ENCODE data around the gene GCFC2. TPM values are rescaled to one million over a fixed set of nuclear protein-coding genes. Genes with fewer than 3 reads are reported as not detected.
"Not testable (repeated sequence)": the region's sequence is repeated elsewhere in the genome, so short reads cannot be mapped to it uniquely, and the experiment has no call there.

Gene GCFC2
- total RNA-seq, 1 donor from 2014 or later: 27.5 TPM

DNA sequence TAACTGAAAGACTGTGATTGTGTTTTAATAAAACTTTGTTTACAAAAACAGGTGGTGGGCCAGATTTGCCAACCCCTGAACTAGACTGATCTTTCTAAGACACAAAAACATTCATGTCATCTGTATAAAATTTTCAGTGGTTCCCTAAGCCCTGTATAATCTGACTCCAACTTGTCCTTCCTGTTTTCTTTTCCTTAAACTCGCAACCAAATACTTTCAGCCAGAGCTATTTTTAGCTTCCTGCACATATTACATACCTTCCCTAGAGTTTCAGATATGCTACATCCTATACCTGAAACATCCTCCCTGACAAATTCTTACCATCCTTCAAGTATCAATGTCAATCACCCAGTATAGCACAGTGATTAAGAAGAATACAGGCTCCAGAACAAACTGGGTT is 4.8 kb downstream of the GCFC2 start:
- CTCF ChIA-PET: interaction anchor here (1.2 kb wide), 1 partner anchor 78 kb away, joined by 3 read pairs; no protein-coding TSS in a partner anchor
- TF ChIP-seq, protein P1, sequence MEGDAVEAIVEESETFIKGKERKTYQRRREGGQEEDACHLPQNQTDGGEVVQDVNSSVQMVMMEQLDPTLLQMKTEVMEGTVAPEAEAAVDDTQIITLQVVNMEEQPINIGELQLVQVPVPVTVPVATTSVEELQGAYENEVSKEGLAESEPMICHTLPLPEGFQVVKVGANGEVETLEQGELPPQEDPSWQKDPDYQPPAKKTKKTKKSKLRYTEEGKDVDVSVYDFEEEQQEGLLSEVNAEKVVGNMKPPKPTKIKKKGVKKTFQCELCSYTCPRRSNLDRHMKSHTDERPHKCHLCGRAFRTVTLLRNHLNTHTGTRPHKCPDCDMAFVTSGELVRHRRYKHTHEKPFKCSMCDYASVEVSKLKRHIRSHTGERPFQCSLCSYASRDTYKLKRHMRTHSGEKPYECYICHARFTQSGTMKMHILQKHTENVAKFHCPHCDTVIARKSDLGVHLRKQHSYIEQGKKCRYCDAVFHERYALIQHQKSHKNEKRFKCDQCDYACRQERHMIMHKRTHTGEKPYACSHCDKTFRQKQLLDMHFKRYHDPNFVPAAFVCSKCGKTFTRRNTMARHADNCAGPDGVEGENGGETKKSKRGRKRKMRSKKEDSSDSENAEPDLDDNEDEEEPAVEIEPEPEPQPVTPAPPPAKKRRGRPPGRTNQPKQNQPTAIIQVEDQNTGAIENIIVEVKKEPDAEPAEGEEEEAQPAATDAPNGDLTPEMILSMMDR (IDR thresholded peaks at IDR 0.05): no peak
- POLR2A ChIA-PET: no interaction called here
- H3K27ac Mint-ChIP-seq: no peak overlapping the region
- H3K4me1 Mint-ChIP-seq: peaks cover 17% of the 10 kb centered on the region
- H3K27me3 Mint-ChIP-seq: no peaks in the 10 kb centered on the region
- no peaks in the 10 kb centered on the region for H3K9me3 Mint-ChIP-seq
- H3K4me3 Mint-ChIP-seq: no peak overlapping the region
- DNase-seq (no peak), ATAC-seq (ENCODE audit: low read depth) (no peak)
- H3K36me3 Mint-ChIP-seq (ENCODE audit: low read depth): peaks cover 47% of the 10 kb centered on the region
- intact Hi-C loops (cut with micrococcal nuclease): loop anchor here (5.0 kb wide), 1 partner anchor 749 kb away; the partner anchor contains the start of gene POLE4

DNA sequence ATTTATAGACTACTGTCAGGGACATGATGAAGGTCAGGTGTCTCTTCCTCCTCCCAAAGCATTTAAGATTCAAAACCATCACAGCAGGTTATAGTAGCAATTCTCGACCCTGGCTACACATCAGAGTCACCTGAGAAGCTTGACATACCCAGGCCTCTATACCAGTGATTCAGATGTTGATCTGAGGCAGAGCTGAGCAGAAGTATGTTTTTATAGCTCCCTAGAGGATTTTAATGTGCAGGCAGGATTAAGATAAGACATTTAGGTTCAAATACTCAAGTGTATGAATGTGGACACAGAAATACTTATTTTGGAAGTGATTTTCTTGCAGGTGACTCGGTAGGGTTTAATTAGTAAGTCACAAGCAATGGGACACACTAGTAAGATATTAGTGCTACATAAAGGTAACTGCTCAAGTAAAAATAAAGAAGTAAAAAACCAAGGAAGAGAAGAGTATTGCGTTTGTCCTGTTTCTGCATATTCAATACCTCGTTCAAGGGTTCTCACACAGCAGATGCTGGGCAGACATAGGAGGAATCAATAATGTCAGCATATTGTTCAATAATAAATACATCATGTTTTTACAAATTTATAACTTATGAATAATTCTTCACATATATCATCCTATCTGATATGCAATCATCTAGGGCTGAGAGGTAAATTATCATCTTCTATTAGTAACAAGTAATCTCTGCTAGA is 7.0 kb downstream of the GCFC2 start:
- Mint-ChIP-seq H3K27ac (no peak overlapping the region), H3K36me3 (ENCODE audit: low read depth) (peaks cover 60% of the 10 kb centered on the region), H3K27me3 (no peaks in the 10 kb centered on the region), H3K4me3 (no peak overlapping the region), H3K4me1 (peaks cover 4% of the 10 kb centered on the region), H3K9me3 (no peaks in the 10 kb centered on the region)
- ChIA-PET POLR2A (no interaction called here), CTCF (no interaction called here)
- TF ChIP-seq, protein P1 (IDR thresholded peaks at IDR 0.05): no peak
- intact Hi-C loops (cut with micrococcal nuclease): no loop called here
- ATAC-seq (ENCODE audit: low read depth) (no peak), DNase-seq (no peak)

DNA sequence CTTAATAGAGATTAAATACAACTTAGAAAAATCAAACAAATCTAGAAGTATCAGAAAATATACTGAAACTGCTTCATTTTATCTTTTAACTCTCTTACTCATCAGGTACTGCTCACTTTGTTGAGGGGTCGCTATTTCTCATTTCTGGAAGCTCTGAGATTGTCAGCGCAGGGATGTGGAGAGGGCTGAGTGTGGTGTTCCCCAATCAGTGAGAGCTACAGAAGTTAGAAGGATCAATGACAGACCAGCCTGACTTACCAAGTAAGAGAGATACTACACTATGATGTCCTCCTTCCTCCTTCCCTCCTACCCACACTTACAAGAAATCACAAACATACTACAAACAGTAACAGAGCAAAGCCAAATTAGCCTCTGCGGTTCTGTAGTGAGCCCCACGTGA is 8.1 kb downstream of the GCFC2 start:
- Mint-ChIP-seq H3K4me1 (no peaks in the 10 kb centered on the region), H3K36me3 (ENCODE audit: low read depth) (peaks cover 70% of the 10 kb centered on the region), H3K27me3 (no peaks in the 10 kb centered on the region), H3K9me3 (no peaks in the 10 kb centered on the region), H3K27ac (no peak overlapping the region), H3K4me3 (no peak overlapping the region)
- DNase-seq: no peak
- TF ChIP-seq, protein P1 (IDR thresholded peaks at IDR 0.05): no peak
- POLR2A ChIA-PET: no interaction called here
- CTCF ChIA-PET: interaction anchor here (1.2 kb wide), 1 partner anchor 75 kb away, joined by 3 read pairs; no protein-coding TSS in a partner anchor
- intact Hi-C loops (cut with micrococcal nuclease): no loop called here
- no peak for ATAC-seq (ENCODE audit: low read depth)

DNA sequence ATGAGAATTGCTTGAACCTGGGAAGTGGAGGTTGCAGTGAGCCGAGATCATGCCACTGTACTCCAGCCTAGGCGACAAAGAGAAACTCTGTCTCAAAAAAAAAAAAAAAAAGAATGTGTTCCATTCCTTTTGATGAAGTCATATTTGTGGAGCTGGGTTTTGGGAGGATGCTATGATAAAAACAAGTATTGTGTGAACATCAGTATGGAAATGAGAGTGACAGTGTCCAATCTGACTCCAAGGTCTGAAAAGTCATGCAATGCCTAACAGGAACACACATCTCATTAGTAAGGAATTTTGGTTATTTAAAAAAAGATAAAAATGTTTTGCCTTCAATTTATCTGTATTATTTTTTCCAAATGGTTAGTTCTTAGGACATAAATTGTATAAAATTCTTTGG is 11.8 kb downstream of the GCFC2 start:
- ATAC-seq (ENCODE audit: low read depth): no peak
- H3K4me3 Mint-ChIP-seq: no peak overlapping the region
- ChIA-PET POLR2A (no interaction called here), CTCF (no interaction called here)
- peaks cover 60% of the 10 kb centered on the region for H3K36me3 Mint-ChIP-seq (ENCODE audit: low read depth)
- H3K9me3 Mint-ChIP-seq: no peaks in the 10 kb centered on the region
- intact Hi-C loops (cut with micrococcal nuclease): no loop called here
- no peaks in the 10 kb centered on the region for H3K27me3 Mint-ChIP-seq
- TF ChIP-seq, protein P1 (IDR thresholded peaks at IDR 0.05): no peak
- H3K4me1 Mint-ChIP-seq: no peaks in the 10 kb centered on the region
- no peak for DNase-seq
- no peak overlapping the region for H3K27ac Mint-ChIP-seq

DNA sequence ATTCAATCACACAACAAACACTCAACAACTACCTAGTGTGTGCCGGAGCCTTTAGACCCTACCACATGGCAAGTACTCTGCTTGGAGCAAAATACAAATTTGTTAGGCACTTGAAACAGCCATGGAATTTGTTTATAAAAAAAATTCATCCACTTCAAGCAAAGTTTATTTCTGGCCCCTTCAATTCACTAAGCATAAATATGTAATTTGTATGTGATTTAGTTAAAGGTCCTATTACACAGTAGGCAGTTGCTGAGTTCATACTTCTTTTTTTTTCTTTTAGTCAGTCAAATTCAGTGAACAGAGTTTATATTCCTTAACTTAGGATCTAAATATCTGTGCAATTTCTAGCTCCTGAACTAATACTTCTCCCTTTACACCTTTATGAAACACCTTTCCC is 22.5 kb downstream of the GCFC2 start:
- intact Hi-C loops (cut with micrococcal nuclease): no loop called here
- TF ChIP-seq, protein P1 (IDR thresholded peaks at IDR 0.05): no peak
- POLR2A ChIA-PET: no interaction called here
- CTCF ChIA-PET: no interaction called here
- H3K36me3 Mint-ChIP-seq (ENCODE audit: low read depth): peaks cover 73% of the 10 kb centered on the region
- DNase-seq: no peak
- no peak overlapping the region for H3K4me3 Mint-ChIP-seq
- H3K27me3 Mint-ChIP-seq: no peaks in the 10 kb centered on the region
- ATAC-seq (ENCODE audit: low read depth): no peak
- H3K27ac Mint-ChIP-seq: no peak overlapping the region
- H3K4me1 Mint-ChIP-seq: no peaks in the 10 kb centered on the region
- H3K9me3 Mint-ChIP-seq: no peaks in the 10 kb centered on the region

DNA sequence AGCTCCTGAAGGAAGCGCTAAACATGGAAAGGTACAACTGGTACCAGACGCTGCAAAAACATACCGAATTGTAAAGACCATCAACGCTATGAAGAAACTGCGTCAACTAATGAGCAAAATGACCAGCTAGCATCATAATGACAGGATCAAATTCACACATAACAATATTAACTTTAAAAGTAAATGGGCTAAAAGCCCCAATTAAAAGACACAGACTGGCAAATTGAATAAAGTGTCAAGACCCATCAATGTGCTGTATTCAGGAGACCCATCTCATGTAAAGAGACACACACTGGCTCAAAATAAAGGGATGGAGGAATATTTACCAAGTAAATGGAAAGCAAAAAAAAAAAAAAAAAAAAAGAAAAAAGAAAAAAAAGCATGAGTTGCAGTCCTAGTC is 27.3 kb downstream of the GCFC2 start:
- H3K9me3 Mint-ChIP-seq; intact Hi-C loops (cut with micrococcal nuclease); CTCF ChIA-PET; H3K27ac Mint-ChIP-seq; DNase-seq; POLR2A ChIA-PET; H3K4me3 Mint-ChIP-seq; H3K27me3 Mint-ChIP-seq; ATAC-seq (ENCODE audit: low read depth); H3K4me1 Mint-ChIP-seq: not testable (repeated sequence)
- H3K36me3 Mint-ChIP-seq (ENCODE audit: low read depth): peaks cover 69% of the 10 kb centered on the region

Measured in activated B cell treated with CpG ODN at 0.5 μM for 24 hours (primary cell).